ENCODE data around the gene AGTRAP.

AGTRAP gene

GRCh38 chr1:11740258-11741192 is 4.6 kb downstream of the AGTRAP start:
- in situ Hi-C loops (cut with MboI; ENCODE audit: low sequenced_read_pairs, unreplicated experiment), result no loop called here
- no peak for TF ChIP-seq CTCF (IDR thresholded peaks at IDR 0.05; ENCODE audit: borderline replicate concordance, control extremely low read depth, extremely low read depth, insufficient read depth, missing control alignments)
- no peak for DNase-seq (ENCODE audit: low spot score)

GRCh38 chr1:11741482-11741881 is 5.5 kb downstream of the AGTRAP start:
- in situ Hi-C loops (cut with MboI; ENCODE audit: low sequenced_read_pairs, unreplicated experiment), result no loop called here
- no peak for DNase-seq (ENCODE audit: low spot score)
- TF ChIP-seq CTCF (IDR thresholded peaks at IDR 0.05; ENCODE audit: borderline replicate concordance, control extremely low read depth, extremely low read depth, insufficient read depth, missing control alignments), result no peak

DNA sequence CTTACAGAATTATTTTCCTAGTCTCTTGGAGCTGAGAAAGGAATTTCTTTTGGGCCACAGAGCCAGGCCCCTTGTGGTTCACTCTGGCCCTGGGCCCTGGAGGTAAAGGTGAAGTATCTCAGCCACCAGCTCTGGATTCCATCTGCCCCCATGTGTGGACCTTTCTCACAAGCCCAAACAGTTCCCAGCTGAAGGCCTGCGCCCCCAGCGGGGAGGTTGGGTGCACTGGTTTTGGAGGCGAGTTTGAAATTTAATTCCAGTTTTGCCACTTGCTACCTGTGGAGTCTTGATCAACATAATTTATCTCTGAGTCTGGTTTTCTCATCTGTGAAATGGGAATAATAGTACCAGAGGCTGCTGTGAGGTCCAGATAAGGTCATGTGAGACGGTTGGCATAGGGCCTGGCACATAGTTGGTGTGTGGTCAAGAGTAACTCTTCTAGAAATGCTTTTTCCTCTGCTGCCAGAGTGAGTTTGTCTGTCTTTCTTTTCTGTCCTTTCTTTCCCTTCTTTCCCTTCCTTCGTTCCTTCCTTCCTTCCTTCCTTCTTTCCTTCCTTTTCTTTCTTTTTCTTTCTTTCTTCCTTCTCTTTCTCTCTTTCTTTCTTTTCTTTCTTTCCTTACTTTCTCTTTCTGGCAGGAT is 6.1 kb downstream of the AGTRAP start:
- TF ChIP-seq CTCF (IDR thresholded peaks at IDR 0.05; ENCODE audit: borderline replicate concordance, control extremely low read depth, extremely low read depth, insufficient read depth, missing control alignments), result no peak
- no peak for DNase-seq (ENCODE audit: low spot score)
- in situ Hi-C loops (cut with MboI; ENCODE audit: low sequenced_read_pairs, unreplicated experiment), result no loop called here

DNA sequence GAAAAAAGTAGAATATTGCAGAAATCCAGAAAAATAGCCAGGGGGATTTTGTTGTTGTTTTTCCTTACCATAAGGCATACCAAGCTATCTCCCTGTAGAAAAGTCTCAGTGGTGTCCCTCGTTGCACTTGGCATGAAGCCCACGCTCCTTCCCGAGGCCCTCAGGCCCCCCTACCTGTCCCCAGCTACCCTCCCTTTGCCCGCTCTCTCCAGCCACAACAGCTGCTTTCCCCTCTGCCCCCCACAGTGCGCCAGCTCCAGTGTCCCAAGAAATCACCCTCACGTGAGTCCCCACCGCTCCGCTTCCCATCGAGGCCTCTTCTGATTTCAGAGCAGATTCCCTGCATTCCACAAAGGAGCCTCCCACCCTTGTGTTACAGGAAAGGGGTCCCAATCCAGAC is 8.4 kb downstream of the AGTRAP start:
- TF ChIP-seq CTCF (IDR thresholded peaks at IDR 0.05; ENCODE audit: borderline replicate concordance, control extremely low read depth, extremely low read depth, insufficient read depth, missing control alignments), result no peak
- in situ Hi-C loops (cut with MboI; ENCODE audit: low sequenced_read_pairs, unreplicated experiment), result no loop called here

DNA sequence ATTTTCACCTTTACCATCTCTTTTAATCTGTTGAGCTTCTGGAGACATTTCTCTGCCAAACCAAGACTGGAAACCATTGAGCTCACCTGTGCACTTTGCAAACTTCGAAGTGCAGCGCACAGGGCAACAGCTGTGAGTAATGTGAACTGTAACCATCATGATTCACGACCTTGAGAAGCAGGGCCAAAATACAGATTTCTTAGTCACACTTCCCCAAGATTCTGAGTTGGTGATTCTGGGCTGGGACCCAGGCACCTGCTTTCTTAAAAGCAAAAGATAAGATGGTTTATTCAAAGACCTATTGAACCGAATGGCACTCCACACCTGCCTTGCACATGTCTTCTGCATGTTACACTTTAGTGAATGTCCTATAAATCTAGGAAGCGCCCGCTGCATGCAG is 10.2 kb downstream of the AGTRAP start:
- in situ Hi-C loops (cut with MboI; ENCODE audit: low sequenced_read_pairs, unreplicated experiment), result no loop called here
- no peak for TF ChIP-seq CTCF (IDR thresholded peaks at IDR 0.05; ENCODE audit: borderline replicate concordance, control extremely low read depth, extremely low read depth, insufficient read depth, missing control alignments)

More for the DNA sequence above, 8.4 kb downstream of the AGTRAP start:
- no peak for DNase-seq (ENCODE audit: low spot score)

DNA sequence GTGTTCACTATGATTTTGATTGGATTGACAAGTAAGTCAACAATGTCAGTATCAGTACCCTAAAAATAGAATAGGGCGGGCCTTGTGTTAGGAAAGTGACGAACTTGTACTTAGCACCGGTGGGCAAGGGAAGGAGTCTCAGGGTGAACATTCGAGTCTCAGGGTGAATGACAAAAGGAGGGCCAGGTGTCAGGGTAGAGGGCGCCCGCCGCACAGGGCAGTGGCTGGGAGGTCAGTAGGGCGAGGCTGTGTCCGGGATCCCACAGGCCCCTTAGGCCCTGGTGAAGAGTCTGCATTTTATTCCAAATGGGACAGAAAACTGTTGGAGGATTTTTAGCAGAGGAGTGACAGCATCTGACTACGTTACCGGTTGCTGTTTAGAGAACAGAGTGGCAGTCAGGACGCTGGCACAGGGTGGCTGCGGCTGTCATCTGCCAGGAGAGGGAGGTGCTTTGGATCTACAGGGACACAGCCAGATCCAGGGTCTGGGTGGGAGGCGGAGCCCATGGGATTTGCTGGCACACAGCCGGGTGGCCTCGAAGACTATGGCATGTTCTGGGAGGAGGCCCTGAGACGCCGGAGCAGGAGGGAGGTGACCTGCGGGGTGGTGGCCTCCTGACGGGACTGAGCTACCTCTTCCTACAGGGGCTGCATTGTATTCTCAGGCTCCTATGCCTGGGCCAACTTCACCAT is 11.0 kb downstream of the AGTRAP start:
- in situ Hi-C loops (cut with MboI; ENCODE audit: low sequenced_read_pairs, unreplicated experiment), result no loop called here
- TF ChIP-seq CTCF (IDR thresholded peaks at IDR 0.05; ENCODE audit: borderline replicate concordance, control extremely low read depth, extremely low read depth, insufficient read depth, missing control alignments), result no peak

More for the DNA sequence above, 10.2 kb downstream of the AGTRAP start:
- DNase-seq (ENCODE audit: low spot score), result no peak

More for the DNA sequence above, 11.0 kb downstream of the AGTRAP start:
- DNase-seq (ENCODE audit: low spot score), result no peak

Measured in GM13976 (cell line).